IPS DF 6.9 (cell line): ENCODE data around the gene AK8.
"Not testable (repeated sequence)": the region's sequence is repeated elsewhere in the genome, so short reads cannot be mapped to it uniquely, and the experiment has no call there.

Experiments
- DNase-seq: peaks from one replicate; pipeline ENCODE4 v3.0.0-alpha.2; 2013; ENCODE audit warnings: low read depth, low spot score
- H3K27ac ChIP-seq: one replicate; pipeline ENCODE4 v1.5.1; 2013; ENCODE audit warnings: low read length, control low read depth
- H3K27me3 ChIP-seq: 2 replicates; pipeline ENCODE4 v1.6.1; 2013; ENCODE audit warnings: mild to moderate bottlenecking, low read length; ENCODE audit not compliant: control insufficient read depth, insufficient read depth
- H3K36me3 ChIP-seq: 2 replicates; pipeline ENCODE4 v1.6.1; 2013; ENCODE audit warnings: low read length; ENCODE audit not compliant: control insufficient read depth, insufficient read depth
- H3K4me1 ChIP-seq: 2 replicates; pipeline ENCODE4 v1.6.1; 2013; ENCODE audit warnings: low read length; ENCODE audit not compliant: control insufficient read depth, insufficient read depth
- H3K4me3 ChIP-seq: 2 replicates; pipeline ENCODE4 v1.5.1; 2013; ENCODE audit warnings: mild to moderate bottlenecking, low read length
- H3K9me3 ChIP-seq: 2 replicates; pipeline ENCODE4 v1.6.1; 2013; ENCODE audit warnings: low read length, inconsistent platforms; ENCODE audit not compliant: control insufficient read depth, insufficient read depth
- WGBS: extraction: QIAGEN DNeasy Blood & Tissue Kit; methylation state at CpG from one replicate; pipeline ENCODE4 v1.1.7; 2013; ENCODE audit warnings: mixed read lengths, missing lambda C conversion rate; ENCODE audit not compliant: insufficient read length, insufficient coverage; 5-methylcytosine and 5-hydroxymethylcytosine counted together

Gene AK8

DNA sequence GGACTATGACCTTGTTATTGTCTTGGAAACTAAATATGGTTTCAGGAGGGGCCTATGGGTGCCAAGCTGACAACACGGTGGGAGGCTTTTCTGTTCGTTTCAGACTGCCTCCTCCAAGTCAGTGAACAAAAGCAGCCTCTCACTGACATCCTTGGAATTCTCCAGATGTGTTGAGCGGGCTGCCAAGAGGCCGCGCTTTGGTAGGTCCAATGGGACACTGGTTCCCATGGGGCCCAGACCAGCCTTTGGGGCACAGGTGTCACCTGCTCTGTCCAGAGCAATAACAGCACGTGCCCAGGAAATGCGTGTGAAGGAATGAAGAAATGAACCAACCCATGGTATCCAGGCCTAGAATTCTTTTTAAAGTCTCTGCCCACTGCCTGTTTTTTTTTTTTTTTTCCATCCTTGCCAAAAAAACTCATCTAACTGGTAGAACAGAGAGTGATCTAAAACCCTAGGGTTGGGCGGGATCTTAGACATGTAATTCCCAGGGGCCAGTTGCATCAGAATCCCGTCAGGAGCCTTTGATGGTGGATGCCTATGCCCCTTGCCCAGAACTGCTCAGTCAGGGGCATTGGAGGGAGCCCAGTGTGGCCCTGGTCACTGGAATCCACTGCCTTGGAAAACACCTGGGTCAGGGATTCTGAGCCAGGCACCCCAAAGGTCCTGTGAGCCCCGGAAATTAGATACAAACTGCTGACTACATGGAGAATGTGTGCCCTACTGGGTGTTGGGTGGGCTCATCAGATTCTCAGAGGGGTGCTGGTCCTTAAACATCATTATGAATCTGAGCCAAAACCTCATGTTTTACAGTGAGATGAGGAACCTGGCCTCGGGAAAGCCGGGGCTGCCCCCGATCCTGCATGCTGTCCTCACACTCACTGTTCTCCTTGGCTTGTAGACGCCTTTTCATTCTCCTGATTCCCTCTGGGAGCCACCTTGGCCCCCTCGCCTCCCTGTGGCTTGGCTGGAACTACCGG is 147.7 kb downstream of the AK8 start:
- Histone ChIP-seq H3K27me3 (no peaks in the 10 kb centered on the region), H3K27ac (no peak overlapping the region), H3K36me3 (no peaks in the 10 kb centered on the region), H3K9me3 (no peaks in the 10 kb centered on the region), H3K4me3 (no peak overlapping the region), H3K4me1 (no peaks in the 10 kb centered on the region)
- no CpG with 5 or more reads among the region's 16 CpGs for WGBS
- no peak for DNase-seq

DNA sequence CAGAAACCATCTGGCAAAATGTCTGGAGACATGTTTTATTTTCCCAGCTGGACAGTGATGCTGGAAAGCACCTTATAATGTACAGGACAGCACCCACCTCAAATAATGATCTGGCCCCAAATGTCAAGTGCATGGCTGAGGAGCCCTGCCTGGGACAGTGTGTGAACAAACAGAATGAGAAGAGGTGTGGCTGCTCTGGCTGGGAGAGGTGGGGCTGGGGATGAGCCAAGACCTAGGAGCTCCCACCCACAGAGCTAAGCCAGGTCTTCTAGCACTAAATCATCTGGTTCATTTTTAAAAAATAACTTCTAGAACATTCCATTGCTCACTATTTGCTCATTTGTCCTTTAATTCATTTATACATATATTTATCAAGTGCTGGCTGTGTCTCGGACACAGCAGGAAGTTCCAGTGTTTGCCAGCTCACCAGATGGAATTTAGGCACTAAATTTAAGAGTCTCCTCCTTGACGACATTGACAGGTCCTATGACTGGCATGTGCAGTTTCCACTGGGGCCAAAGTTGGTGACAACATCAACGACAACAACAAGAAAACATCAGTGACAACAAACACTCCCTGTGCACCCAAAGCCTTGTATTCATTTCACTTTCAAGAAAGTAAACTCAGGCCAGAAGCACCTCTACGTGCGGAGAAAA is 148.7 kb downstream of the AK8 start:
- no peaks in the 10 kb centered on the region for H3K27me3 ChIP-seq

DNA sequence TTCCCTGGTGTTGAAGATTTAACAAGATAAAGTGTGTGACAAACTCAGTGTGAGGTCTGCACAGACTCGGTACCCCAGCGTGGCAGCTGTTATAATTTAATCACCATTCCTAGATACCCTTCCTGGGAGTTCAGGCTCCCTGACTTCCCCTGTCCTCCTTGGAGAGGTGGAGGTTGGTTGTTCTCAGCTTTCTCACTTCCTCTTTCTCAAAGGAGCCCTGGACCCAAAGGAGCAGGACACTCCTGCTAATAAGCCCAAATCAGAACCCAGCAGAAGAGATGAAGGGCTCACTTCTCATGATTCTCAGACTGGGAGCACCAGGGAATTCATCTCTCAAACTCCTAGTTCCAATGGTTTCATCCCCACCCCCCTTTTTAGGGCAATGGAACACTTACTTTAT is 149.6 kb downstream of the AK8 start:
- Histone ChIP-seq H3K4me3 (no peak overlapping the region), H3K4me1 (no peaks in the 10 kb centered on the region; the same call in 1 of the 2 replicates), H3K27me3 (no peaks in the 10 kb centered on the region), H3K36me3 (no peaks in the 10 kb centered on the region), H3K9me3 (no peaks in the 10 kb centered on the region), H3K27ac (no peak overlapping the region)
- no CpG with 5 or more reads among the region's 2 CpGs for WGBS
- no peak for DNase-seq

More for the DNA sequence above, 148.7 kb downstream of the AK8 start:
- no peaks in the 10 kb centered on the region for H3K9me3 ChIP-seq
- H3K4me1 ChIP-seq = no peaks in the 10 kb centered on the region
- DNase-seq = no peak
- WGBS = no CpG with 5 or more reads among the region's 5 CpGs
- no peak overlapping the region for H3K27ac ChIP-seq
- no peaks in the 10 kb centered on the region for H3K36me3 ChIP-seq
- no peak overlapping the region for H3K4me3 ChIP-seq

DNA sequence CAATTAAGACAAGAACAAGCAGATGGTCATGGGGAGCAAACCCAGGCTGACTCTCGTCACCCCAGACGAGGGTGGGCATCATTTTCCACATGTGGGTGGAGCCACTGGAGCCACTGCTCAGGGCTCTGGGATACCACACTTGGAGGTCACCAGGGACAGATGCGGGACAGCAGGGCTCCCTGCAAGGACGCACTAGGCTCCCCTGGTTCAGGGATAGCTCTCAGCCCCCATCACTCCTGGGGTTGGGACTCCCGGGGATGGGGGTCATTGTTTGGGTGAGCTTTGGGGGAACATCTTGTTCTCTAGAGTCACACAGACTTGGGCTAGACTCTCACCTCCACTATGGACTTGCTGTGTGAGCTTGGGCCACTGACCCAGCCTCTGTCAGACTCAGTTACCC is 150.0 kb downstream of the AK8 start:
- DNase-seq = no peak
- no CpG with 5 or more reads among the region's 5 CpGs for WGBS
- H3K27me3 ChIP-seq = no peaks in the 10 kb centered on the region

DNA sequence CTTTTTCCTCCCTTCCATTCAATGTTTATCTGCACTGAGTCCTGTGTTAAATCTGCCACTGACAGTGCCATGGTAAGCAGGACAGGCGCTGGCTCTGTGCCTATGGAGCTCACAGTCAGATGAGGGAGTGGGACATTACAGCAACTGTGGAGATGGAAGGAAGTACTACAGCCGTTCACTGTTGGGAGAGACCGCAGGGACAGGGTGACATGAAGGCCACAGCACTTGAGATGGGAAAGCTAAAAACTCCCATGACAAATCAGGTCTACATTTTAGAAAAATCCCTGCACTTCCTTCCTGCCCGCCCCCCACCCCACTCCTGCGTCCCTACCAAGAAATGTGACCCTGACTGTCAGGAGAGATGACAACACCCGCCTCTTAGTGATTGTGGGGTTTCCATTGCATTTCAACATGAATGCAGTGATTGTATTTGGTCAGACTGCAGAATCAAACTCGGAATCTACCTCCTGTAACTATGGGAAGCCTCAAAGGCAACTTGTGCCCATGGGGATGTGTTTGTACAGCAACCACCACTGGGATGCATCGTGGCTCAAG is 151.4 kb downstream of the AK8 start:
- Histone ChIP-seq H3K4me3 (no peak overlapping the region), H3K27me3 (no peaks in the 10 kb centered on the region), H3K27ac (no peak overlapping the region), H3K4me1 (no peaks in the 10 kb centered on the region; the same call in 1 of the 2 replicates), H3K36me3 (no peaks in the 10 kb centered on the region), H3K9me3 (no peaks in the 10 kb centered on the region)
- DNase-seq = no peak
- WGBS = no CpG with 5 or more reads among the region's 8 CpGs

More for the DNA sequence above, 150.0 kb downstream of the AK8 start:
- Histone ChIP-seq H3K4me1 (no peaks in the 10 kb centered on the region; the same call in 1 of the 2 replicates), H3K36me3 (no peaks in the 10 kb centered on the region), H3K4me3 (no peak overlapping the region), H3K27ac (no peak overlapping the region), H3K9me3 (no peaks in the 10 kb centered on the region)

DNA sequence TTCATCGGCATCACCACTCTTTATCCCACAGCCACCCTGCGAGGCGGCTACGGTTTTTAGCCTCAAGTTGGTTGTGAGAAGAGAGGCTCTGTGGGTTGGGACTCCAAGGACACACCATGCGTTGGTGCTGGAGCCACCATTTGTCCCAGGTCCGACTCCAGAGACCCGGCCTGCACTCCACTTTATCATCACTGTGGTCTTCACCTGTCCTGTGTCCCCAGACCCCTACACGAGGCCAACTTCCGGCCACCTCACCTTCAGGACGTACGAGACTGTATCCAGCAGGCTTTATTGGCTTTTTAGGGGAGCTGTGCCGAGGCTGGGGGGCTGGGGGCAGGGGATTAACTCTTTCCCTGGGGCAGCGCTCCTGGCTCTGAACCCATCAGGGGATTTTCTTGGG is 152.8 kb downstream of the AK8 start:
- Histone ChIP-seq H3K4me3 (no peak overlapping the region), H3K27ac (no peak overlapping the region), H3K36me3 (no peaks in the 10 kb centered on the region), H3K9me3 (no peaks in the 10 kb centered on the region), H3K4me1 (no peaks in the 10 kb centered on the region; the same call in 1 of the 2 replicates), H3K27me3 (no peaks in the 10 kb centered on the region)
- WGBS = no CpG with 5 or more reads among the region's 13 CpGs
- no peak for DNase-seq

DNA sequence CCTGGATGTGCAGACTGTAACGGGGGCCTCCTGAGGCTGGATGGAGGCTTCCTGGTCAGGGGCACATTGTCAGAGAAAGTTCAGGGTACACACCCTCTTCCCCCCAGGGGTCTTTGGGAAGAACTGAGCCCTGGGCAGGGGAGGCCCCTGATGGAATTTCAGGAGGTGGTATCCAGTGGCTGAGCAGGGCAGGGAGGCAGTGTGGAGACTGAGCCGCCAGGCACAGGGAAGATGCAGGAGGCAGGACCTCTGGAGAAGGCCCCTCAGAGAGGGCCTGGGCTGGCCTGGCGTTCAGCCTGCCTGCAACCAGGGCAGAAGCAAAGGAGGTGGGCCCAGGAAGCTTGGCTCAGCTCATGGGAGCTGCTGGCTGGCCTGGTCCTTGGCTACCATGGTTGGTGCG is 154.3 kb downstream of the AK8 start:
- no peaks in the 10 kb centered on the region for H3K27me3 ChIP-seq
- H3K27ac ChIP-seq = no peak overlapping the region

DNA sequence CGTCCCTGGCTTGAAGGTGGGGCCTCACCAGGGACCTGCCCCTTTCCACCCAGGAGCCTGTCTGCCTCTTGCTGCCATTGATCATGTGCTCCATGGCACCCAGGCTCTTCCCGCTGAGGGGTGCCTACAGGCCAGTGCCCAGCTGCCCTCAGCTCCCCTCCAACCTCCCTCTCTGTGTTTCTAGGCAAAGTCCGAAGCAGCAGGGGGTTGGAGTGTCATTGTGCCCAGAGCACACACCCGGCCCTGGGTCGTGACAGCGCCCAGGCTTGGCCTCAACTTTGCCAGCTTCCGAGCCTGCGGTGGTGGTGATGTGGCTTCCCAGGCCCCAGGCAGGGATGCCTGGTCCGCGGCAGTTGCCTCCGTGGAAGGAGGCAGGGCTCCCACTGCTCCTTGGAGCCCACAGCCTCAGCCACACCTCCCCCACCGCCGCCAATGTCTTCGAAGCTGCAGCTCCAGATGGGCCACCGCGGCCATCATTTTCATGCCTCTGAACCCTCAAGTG is 155.5 kb downstream of the AK8 start:
- Histone ChIP-seq H3K4me1 (no peaks in the 10 kb centered on the region; the same call in 1 of the 2 replicates), H3K27ac (no peak overlapping the region), H3K9me3 (no peaks in the 10 kb centered on the region), H3K27me3 (no peaks in the 10 kb centered on the region), H3K36me3 (no peaks in the 10 kb centered on the region), H3K4me3 (no peak overlapping the region)
- DNase-seq = no peak
- no CpG with 5 or more reads among the region's 16 CpGs for WGBS

More for the DNA sequence above, 154.3 kb downstream of the AK8 start:
- Histone ChIP-seq H3K4me3 (no peak overlapping the region), H3K36me3 (no peaks in the 10 kb centered on the region), H3K4me1 (no peaks in the 10 kb centered on the region; the same call in 1 of the 2 replicates), H3K9me3 (no peaks in the 10 kb centered on the region)
- no peak for DNase-seq
- WGBS = no CpG with 5 or more reads among the region's 4 CpGs

DNA sequence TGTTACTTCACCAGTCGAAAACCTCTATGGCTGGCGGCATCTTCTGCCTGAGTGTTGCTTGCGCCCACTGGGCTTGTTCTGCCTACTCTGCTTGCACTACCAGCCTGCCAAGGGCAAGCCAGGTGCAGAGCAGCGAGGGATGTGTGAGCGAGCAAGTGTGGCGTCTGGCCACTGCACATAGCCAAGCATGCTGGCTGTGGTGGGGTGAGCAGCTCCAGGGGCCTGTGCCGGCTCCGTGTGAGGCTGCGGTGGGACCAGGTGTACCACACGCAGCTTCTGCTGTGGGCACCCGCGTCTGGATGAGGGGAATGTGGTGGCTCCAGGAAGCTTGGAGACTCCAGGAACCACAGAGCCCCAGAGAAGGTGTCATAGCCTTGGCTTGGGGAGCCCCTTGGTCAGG is 156.4 kb downstream of the AK8 start:
- no peaks in the 10 kb centered on the region for H3K36me3 ChIP-seq
- no peaks in the 10 kb centered on the region for H3K9me3 ChIP-seq
- DNase-seq = no peak
- H3K27ac ChIP-seq = no peak overlapping the region
- no CpG with 5 or more reads among the region's 12 CpGs for WGBS
- no peaks in the 10 kb centered on the region; the same call in 1 of the 2 replicates for H3K4me1 ChIP-seq
- H3K27me3 ChIP-seq = no peaks in the 10 kb centered on the region
- H3K4me3 ChIP-seq = no peak overlapping the region

DNA sequence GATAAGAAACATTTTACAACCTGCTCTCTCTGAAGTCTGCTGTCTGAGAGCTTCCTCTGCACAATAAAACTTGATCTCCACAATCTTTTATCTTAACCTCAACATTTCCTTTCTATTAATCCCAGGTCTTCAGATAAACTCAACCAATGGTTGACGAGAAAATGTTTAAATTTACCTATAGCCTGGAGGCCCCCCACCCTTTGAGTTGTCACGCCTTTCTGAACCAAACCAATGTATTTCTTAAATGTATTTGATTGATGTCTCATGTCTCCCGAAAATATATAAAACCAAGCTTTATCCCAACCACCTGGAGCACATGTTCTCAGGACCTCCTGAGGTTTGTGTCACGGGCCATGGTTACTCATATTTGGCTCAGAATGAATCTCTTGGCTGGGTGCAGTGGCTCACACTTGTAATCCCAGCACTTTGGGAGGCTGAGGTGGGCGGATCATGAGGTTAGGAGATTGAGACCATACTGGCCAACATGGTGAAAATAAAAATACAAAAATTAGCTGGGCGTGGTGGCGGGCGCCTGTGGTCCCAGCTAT is 159.6 kb downstream of the AK8 start:
- not testable (repeated sequence) for H3K27me3 ChIP-seq, H3K9me3 ChIP-seq, DNase-seq, H3K36me3 ChIP-seq, H3K4me1 ChIP-seq, H3K4me3 ChIP-seq, H3K27ac ChIP-seq
- WGBS = no CpG with 5 or more reads among the region's 8 CpGs
